Upper lobe of left lung (tissue), 4 donors: ENCODE measurements around the gene AGBL4.

ENCODE experiments used
- POLR2A ChIP-seq, 4 donors: fragments of 450-650 bp; IDR thresholded peaks; one replicate each; pipeline ENCODE4 v1.5.1; 2016 to 2017; ENCODE audit warnings: antibody characterized with exemption in 4 of 4, mild to moderate bottlenecking in 2 of 4
- POLR2AphosphoS5 ChIP-seq, 2 donors: sonication (generic); formaldehyde crosslinking; IDR thresholded peaks; one replicate each; pipeline ENCODE4 v1.5.1; 2017; ENCODE audit warnings: antibody characterized with exemption in 2 of 2
- TF ChIP-seq, protein P1 (sequence below), 6 experiments: fragments of 450-650 bp in 4 of 6; fragments of 200-600 bp in 2 of 6; sonication (generic) in 2 of 6; IDR thresholded peaks; one replicate each; pipeline ENCODE4 v1.5.1; 2016 to 2019; ENCODE audit warnings: antibody characterized with exemption in 6 of 6

- TF ChIP-seq, protein P1, sequence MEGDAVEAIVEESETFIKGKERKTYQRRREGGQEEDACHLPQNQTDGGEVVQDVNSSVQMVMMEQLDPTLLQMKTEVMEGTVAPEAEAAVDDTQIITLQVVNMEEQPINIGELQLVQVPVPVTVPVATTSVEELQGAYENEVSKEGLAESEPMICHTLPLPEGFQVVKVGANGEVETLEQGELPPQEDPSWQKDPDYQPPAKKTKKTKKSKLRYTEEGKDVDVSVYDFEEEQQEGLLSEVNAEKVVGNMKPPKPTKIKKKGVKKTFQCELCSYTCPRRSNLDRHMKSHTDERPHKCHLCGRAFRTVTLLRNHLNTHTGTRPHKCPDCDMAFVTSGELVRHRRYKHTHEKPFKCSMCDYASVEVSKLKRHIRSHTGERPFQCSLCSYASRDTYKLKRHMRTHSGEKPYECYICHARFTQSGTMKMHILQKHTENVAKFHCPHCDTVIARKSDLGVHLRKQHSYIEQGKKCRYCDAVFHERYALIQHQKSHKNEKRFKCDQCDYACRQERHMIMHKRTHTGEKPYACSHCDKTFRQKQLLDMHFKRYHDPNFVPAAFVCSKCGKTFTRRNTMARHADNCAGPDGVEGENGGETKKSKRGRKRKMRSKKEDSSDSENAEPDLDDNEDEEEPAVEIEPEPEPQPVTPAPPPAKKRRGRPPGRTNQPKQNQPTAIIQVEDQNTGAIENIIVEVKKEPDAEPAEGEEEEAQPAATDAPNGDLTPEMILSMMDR (IDR thresholded peaks at IDR 0.05), result no peak
- TF ChIP-seq POLR2AphosphoS5 (IDR thresholded peaks at IDR 0.05) (no peak), POLR2A (IDR thresholded peaks at IDR 0.05) (no peak)
Measured at GRCh38 chr1:48693180-48693579, 1330.6 kb downstream of the AGBL4 start.
